K562 (cell line): ENCODE results near the gene PBX2. TPM values are rescaled to one million over a fixed set of nuclear protein-coding genes. Genes with fewer than 3 reads are reported as not detected.

Experiments used
- ATAC-seq: fragments of 200-7000 bp; cut with Tn5 transposase; 3 replicates; pipeline ENCODE4 v1.9.1; 2020; ENCODE audit warnings: moderate library complexity
- BruUV-seq: library from RNA; stranded (reverse); fragments of 400-500 nt; replicated peaks from 2 replicates; lab custom pipeline; 2021; lab: Mats Ljungman, UMichigan
- CTCF ChIA-PET: fragments of 300-600 bp; formaldehyde crosslinking; extraction: SDS; loops from one replicate; lab custom pipeline; 2021; ENCODE audit warnings: low intra/inter-chr PET ratio; lab: Yijun Ruan, JAX
- POLR2A ChIA-PET: fragments of 300-600, 350-650 bp; sonication (Branson Sonifier 250); formaldehyde crosslinking; extraction: SDS; loops from one replicate; lab custom pipeline; 2021; ENCODE audit warnings: antibody characterized with exemption, inconsistent platforms; lab: Yijun Ruan, JAX
- DNase-seq, 4 experiments: peaks; one replicate each; pipeline versions ENCODE4 v3.0.0 to v3.0.0-alpha.2; 2011 to 2018; ENCODE audit warnings: low spot score in 3 of 4, mixed read lengths in 3 of 4; ENCODE audit errors: extremely low read depth in 1 of 4
- FAIRE-seq: peaks from 2 replicates; lab custom pipeline; 2011; peaks lifted over from hg19 to GRCh38; lab: Jason Lieb, UNC
- H2AFZ ChIP-seq: 2 replicates; pipeline ENCODE4 v1.6.0; 2011; ENCODE audit warnings: low read depth, low read length, control low read depth, inconsistent platforms
- H3K27ac ChIP-seq: fragments of 200-600 bp; 3 replicates; pipeline ENCODE4 v1.8.0; 2011; ENCODE audit warnings: low read depth, mild to moderate bottlenecking, control low read depth, inconsistent platforms, low read length, moderate library complexity, mixed read lengths; ENCODE audit errors: extremely low read depth
- H3K27me3 ChIP-seq, 2 experiments: fragments of 300-600 bp in 1 of 2; 2 replicates in 1 of 2; 3 replicates in 1 of 2; pipeline versions ENCODE4 v1.6.0 to v1.8.0; 2011; ENCODE audit warnings: inconsistent platforms in 2 of 2, low read length in 2 of 2, mild to moderate bottlenecking in 1 of 2, mixed read lengths in 1 of 2, moderate library complexity in 1 of 2; ENCODE audit not compliant: control insufficient read depth in 2 of 2, insufficient read depth in 2 of 2
- H3K36me3 ChIP-seq: fragments of 300-600 bp; 3 replicates; pipeline ENCODE4 v1.8.0; 2011; ENCODE audit warnings: mild to moderate bottlenecking, low read length, inconsistent platforms; ENCODE audit not compliant: control insufficient read depth, insufficient read depth
- H3K4me1 ChIP-seq, 2 experiments: fragments of 200-600 bp in 1 of 2; replicated peaks in 1 of 2; 2 replicates in 1 of 2; 3 replicates in 1 of 2; pipeline versions ENCODE4 v1.5.1 to v1.8.0; 2011; ENCODE audit warnings: inconsistent platforms in 2 of 2, low read length in 2 of 2, mild to moderate bottlenecking in 1 of 2, mixed read lengths in 1 of 2, moderate library complexity in 1 of 2; ENCODE audit not compliant: control insufficient read depth in 2 of 2, insufficient read depth in 2 of 2
- H3K4me2 ChIP-seq: 2 replicates; pipeline ENCODE4 v1.6.1; 2011; ENCODE audit warnings: low read length, control low read depth, inconsistent platforms, mixed read lengths; ENCODE audit not compliant: insufficient read depth
- H3K4me3 ChIP-seq: fragments of 200-600 bp; sonication (generic), shearing (Covaris generic); 2 replicates; pipeline ENCODE4 v1.5.1; 2016; ENCODE audit warnings: control low read depth, inconsistent platforms
- H3K79me2 ChIP-seq: fragments of 200-600 bp; 3 replicates; pipeline ENCODE4 v1.8.0; 2011; ENCODE audit warnings: low read length, inconsistent platforms; ENCODE audit not compliant: control insufficient read depth, insufficient read depth
- H3K9ac ChIP-seq, 2 experiments: 2 replicates each; pipeline versions ENCODE4 v1.6.0 to v1.6.1; 2011; ENCODE audit warnings: low read depth in 2 of 2, low read length in 2 of 2, control low read depth in 1 of 2, inconsistent platforms in 1 of 2, mild to moderate bottlenecking in 1 of 2, mixed read lengths in 1 of 2; ENCODE audit not compliant: insufficient read depth in 1 of 2
- H3K9me1 ChIP-seq: one replicate; pipeline ENCODE4 v1.6.0; 2011; ENCODE audit warnings: inconsistent platforms, mild to moderate bottlenecking, low read length, moderate library complexity; ENCODE audit not compliant: control insufficient read depth, insufficient read depth
- H3K9me3 ChIP-seq: replicated peaks from 2 replicates; pipeline ENCODE4 v1.5.1; 2011; ENCODE audit warnings: low read depth, low read length, inconsistent platforms; ENCODE audit not compliant: control insufficient read depth, insufficient read depth
- H4K20me1 ChIP-seq: replicated peaks from 2 replicates; pipeline ENCODE4 v1.6.1; 2011; ENCODE audit warnings: low read length, inconsistent platforms, mixed read lengths; ENCODE audit not compliant: control insufficient read depth, insufficient read depth
- CTBP1 ChIP-seq: fragments of 450-650 bp; IDR thresholded peaks from 2 replicates; pipeline ENCODE4 v1.6.1; 2016; ENCODE audit warnings: borderline replicate concordance
- CTCF ChIP-seq, 3 experiments: IDR thresholded peaks in 2 of 3; conservative IDR thresholded peaks in 1 of 3; 2 replicates each; pipeline ENCODE4 v1.5.1; 2011 to 2012; ENCODE audit warnings: low read length in 3 of 3, mild to moderate bottlenecking in 3 of 3, control low read depth in 2 of 3, improper control_type of control experiment in 1 of 3, inconsistent platforms in 1 of 3, low read depth in 1 of 3, mixed read lengths in 1 of 3, moderate library complexity in 1 of 3; ENCODE audit not compliant: insufficient read depth in 2 of 3
- DPF2 ChIP-seq: fragments of 450-650 bp; IDR thresholded peaks from 2 replicates; pipeline ENCODE4 v1.6.1; 2016
- GATA2 ChIP-seq: sonication (generic); formaldehyde crosslinking; IDR thresholded peaks from 2 replicates; pipeline ENCODE4 v1.4.0; 2020; ENCODE audit warnings: mild to moderate bottlenecking, missing genetic modification reagents
- KDM5B ChIP-seq: fragments of 200-600 bp; sonication (generic); IDR thresholded peaks from 2 replicates; pipeline ENCODE4 v1.6.1; 2012; ENCODE audit warnings: low read depth, mild to moderate bottlenecking, moderate library complexity, low read length, control low read depth, inconsistent platforms; ENCODE audit not compliant: insufficient replicate concordance
- MAFF ChIP-seq: IDR thresholded peaks from 2 replicates; pipeline ENCODE4 v1.6.1; 2012; ENCODE audit warnings: low read length, improper control_type of control experiment
- MAZ ChIP-seq, 2 experiments: fragments of 450-650 bp in 1 of 2; sonication (generic) in 1 of 2; formaldehyde crosslinking; IDR thresholded peaks in 1 of 2; conservative IDR thresholded peaks in 1 of 2; 2 replicates each; pipeline versions ENCODE4 v1.4.0 to v1.5.0; 2020; ENCODE audit warnings: mild to moderate bottlenecking in 1 of 2, missing genetic modification reagents in 1 of 2
- RBBP5 ChIP-seq: fragments of 200-600 bp; sonication (generic); IDR thresholded peaks from 2 replicates; pipeline ENCODE4 v1.6.1; 2012; ENCODE audit warnings: borderline replicate concordance, mild to moderate bottlenecking, low read length, control low read depth, inconsistent platforms; ENCODE audit not compliant: insufficient read depth, poor library complexity, severe bottlenecking
- SMAD1 ChIP-seq: fragments of 150-350 bp; IDR thresholded peaks from 2 replicates; pipeline ENCODE4 v1.6.1; 2014; ENCODE audit warnings: low read length, low read depth; ENCODE audit not compliant: partially characterized antibody
- SUPT5H ChIP-seq: fragments of 450-650 bp; IDR thresholded peaks from 2 replicates; pipeline ENCODE4 v1.6.1; 2016
- ZKSCAN8 ChIP-seq: fragments of 200-800 bp; sonication (Bioruptor generic); IDR thresholded peaks from 2 replicates; pipeline ENCODE4 v1.6.1; 2016; ENCODE audit warnings: missing genetic modification characterization, missing compliant biosample characterization
- ZNF592 ChIP-seq: fragments of 450-650 bp; IDR thresholded peaks from 2 replicates; pipeline ENCODE4 v1.6.1; 2017; ENCODE audit warnings: antibody characterized with exemption, mild to moderate bottlenecking
- WGBS: fragments of 100-300 bp; shearing (Covaris generic); methylation state at CpG from one replicate; pipeline ENCODE4 v1.1.6; 2016; ENCODE audit warnings: low coverage, mixed read lengths; ENCODE audit not compliant: insufficient coverage; ENCODE audit errors: missing lambda C conversion rate; 5-methylcytosine and 5-hydroxymethylcytosine counted together
- in situ Hi-C: fragments of 300-500 bp; cut with MboI; formaldehyde crosslinking; loops from 4 replicates; pipeline ENCODE4 v1.15.0; 2018; ENCODE audit warnings: inconsistent platforms, mixed read lengths
- intact Hi-C: fragments of 100-400 bp; cut with micrococcal nuclease; formaldehyde crosslinking; loops from 2 replicates; pipeline ENCODE4 v1.14.2; 2022
- polyA plus RNA-seq, 8 experiments: library from polyadenylated mRNA; depleted of rRNA in 4 of 8; stranded (reverse) in 5 of 8; unstranded in 3 of 8; fragments of >200 nt; fragmentation: Nextera tagmentation in 2 of 8; fragmentation: Illumina TruSeq in 1 of 8; extraction: Ambion mirVana in 2 of 8; extraction: Trizol in 1 of 8; gene quantifications; 2 replicates each; pipeline versions ENCODE4 v1.2.1 to v1.2.3, GENCODE V29; 2011 to 2014; ENCODE audit warnings: inconsistent platforms in 1 of 8, missing spikeins in 1 of 8
- total RNA-seq, 7 experiments: library from RNA; depleted of rRNA in 6 of 7; stranded (reverse); fragments of >200 nt in 6 of 7; fragmentation: Illumina TruSeq in 2 of 7; extraction: Trizol in 2 of 7; gene quantifications; 2 replicates each; pipeline versions ENCODE4 v1.2.1 to v1.2.3, GENCODE V29; 2011 to 2021; ENCODE audit warnings: low replicate concordance in 1 of 7
- TF ChIP-seq, protein P1 (sequence below): fragments of 200-800 bp; sonication (Bioruptor generic); IDR thresholded peaks from 2 replicates; pipeline ENCODE4 v1.6.1; 2017; ENCODE audit warnings: missing genetic modification characterization, missing compliant biosample characterization

PBX2 gene
- total and polyA plus RNA-seq, 9 of the 15 experiments (the other 6 are each of a cell fraction or from before 2014, with no cell fraction given): 1.9 to 134 (median 62.5) TPM

- H3K27me3 ChIP-seq: no peaks in the 10 kb centered on the region
- no peak for FAIRE-seq
- ATAC-seq: no peak
- H3K9me3 ChIP-seq: no peaks in the 10 kb centered on the region
- no TSS peak for BruUV-seq
- in situ Hi-C loops (no loop called here), intact Hi-C loops (no loop called here)
- peaks cover 49% of the 10 kb centered on the region for H3K79me2 ChIP-seq
- ChIA-PET CTCF (interaction anchor here (1.3 kb wide), 1 partner anchor 63 kb away, joined by 5 read pairs; no protein-coding TSS in a partner anchor), POLR2A (interaction anchor here (0.6 to 1.9 kb wide), 8 partner anchors 8 to 61 kb away, joined by 3 to 20 read pairs (median 4); partner anchors contain the start of genes ATF6B, FKBPL and PBX2)
- H3K9ac ChIP-seq: peak overlapping the region; percentile 22 to 82
- DNase-seq: peak in 3 of 4 experiments; percentile 57 to 69 (median 64)
- H3K4me1 ChIP-seq: peaks cover 50 to 53% of the 10 kb centered on the region in 2 experiments
- no peaks in the 10 kb centered on the region for H4K20me1 ChIP-seq
- no peak overlapping the region for H2AFZ ChIP-seq
- 29% methylated on average over 10 of the region's 10 CpGs for WGBS
- peaks cover 7% of the 10 kb centered on the region for H3K9me1 ChIP-seq
- peak overlapping the region; percentile 13 for H3K4me2 ChIP-seq
- H3K27ac ChIP-seq: peak overlapping the region; percentile 56; the same call in 2 of the 3 replicates
- H3K4me3 ChIP-seq: no peak overlapping the region
- peaks cover 65% of the 10 kb centered on the region; the same call in 2 of the 3 replicates for H3K36me3 ChIP-seq
- TF ChIP-seq DPF2 (0 out of 2 replicates have a peak, but pooled peaks have one; percentile 18), RBBP5 (peak; percentile 33), CTCF (IDR thresholded peaks at IDR 0.05 in 2 of 3, conservative IDR thresholded peaks at IDR 0.05 in 1 of 3; ENCODE audit: insufficient read depth in 2 of 3, low read depth in 1 of 3, low read length in 3 of 3) (peak in 1 of 3 experiments; percentile 32; a peak in 3 of 6 replicates), MAFF (no peak), KDM5B (peak; percentile 48), SUPT5H (peak; percentile 4; the same call in 1 of the 2 replicates), GATA2 (peak; percentile 88), MAZ (CRISPR knock-in tag; conservative IDR thresholded peaks at IDR 0.05 in 1 of 2, IDR thresholded peaks at IDR 0.05 in 1 of 2) (peak; percentile 14 to 35; a peak in 3 of 4 replicates), ZKSCAN8 (CRISPR knock-in tag) (no peak), CTBP1 (0 out of 2 replicates have a peak, but pooled peaks have one; percentile 26), ZNF592 (0 out of 2 replicates have a peak, but pooled peaks have one; percentile 18), SMAD1 (no peak)
- TF ChIP-seq, protein P1, sequence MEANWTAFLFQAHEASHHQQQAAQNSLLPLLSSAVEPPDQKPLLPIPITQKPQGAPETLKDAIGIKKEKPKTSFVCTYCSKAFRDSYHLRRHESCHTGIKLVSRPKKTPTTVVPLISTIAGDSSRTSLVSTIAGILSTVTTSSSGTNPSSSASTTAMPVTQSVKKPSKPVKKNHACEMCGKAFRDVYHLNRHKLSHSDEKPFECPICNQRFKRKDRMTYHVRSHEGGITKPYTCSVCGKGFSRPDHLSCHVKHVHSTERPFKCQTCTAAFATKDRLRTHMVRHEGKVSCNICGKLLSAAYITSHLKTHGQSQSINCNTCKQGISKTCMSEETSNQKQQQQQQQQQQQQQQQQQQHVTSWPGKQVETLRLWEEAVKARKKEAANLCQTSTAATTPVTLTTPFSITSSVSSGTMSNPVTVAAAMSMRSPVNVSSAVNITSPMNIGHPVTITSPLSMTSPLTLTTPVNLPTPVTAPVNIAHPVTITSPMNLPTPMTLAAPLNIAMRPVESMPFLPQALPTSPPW: 0 out of 2 replicates have a peak, but pooled peaks have one; percentile 41
Observed at GRCh38 chr6:32181915-32182529, 8.0 kb downstream of the PBX2 start.
